Measurements from ENCODE around the gene ZP3. TPM values are rescaled to one million over a fixed set of nuclear protein-coding genes. Genes with fewer than 3 reads are reported as not detected.
"Not testable (repeated sequence)": the region's sequence is repeated elsewhere in the genome, so short reads cannot be mapped to it uniquely, and the experiment has no call there.

ZP3 gene
- total RNA-seq, 4 donors from 2014 or later, result 2.8 to 4.3 (median 3.3) TPM; not detected in 1

GRCh38 chr7:76393116-76394031 is 31.4 kb upstream of the ZP3 start:
- TF ChIP-seq CTCF (IDR thresholded peaks at IDR 0.05) (peak in 1 of 6 experiments; percentile 23), POLR2A (IDR thresholded peaks at IDR 0.05) (peak; percentile 55 to 78)
- H3K27me3 ChIP-seq, result no peaks in the 10 kb centered on the region
- H3K4me3 ChIP-seq, result peak overlapping the region; percentile 65 to 82 (median 68)
- peaks cover 0 to 22% (median 7%) of the 10 kb centered on the region in 4 donors for H3K4me1 ChIP-seq
- peak overlapping the region; percentile 84 to 89 (median 85) for H3K27ac ChIP-seq
- DNase-seq, result peak; percentile 92 to 97 (median 96)
- no peaks in the 10 kb centered on the region for H3K36me3 ChIP-seq
- H3K9me3 ChIP-seq, result no peaks in the 10 kb centered on the region

GRCh38 chr7:76394957-76395356 is 29.8 kb upstream of the ZP3 start:
- Histone ChIP-seq H3K27me3 (no peaks in the 10 kb centered on the region), H3K27ac (no peak overlapping the region), H3K4me3 (no peak overlapping the region), H3K4me1 (peaks cover 0 to 19% (median 7%) of the 10 kb centered on the region in 4 donors), H3K36me3 (no peaks in the 10 kb centered on the region), H3K9me3 (no peaks in the 10 kb centered on the region)
- no peak for DNase-seq
- TF ChIP-seq CTCF (IDR thresholded peaks at IDR 0.05) (no peak), POLR2A (IDR thresholded peaks at IDR 0.05) (no peak)

- not testable (repeated sequence) for H3K4me3 ChIP-seq, H3K9me3 ChIP-seq
Observed at GRCh38 chr7:76395605-76395964, 29.2 kb upstream of the ZP3 start.

GRCh38 chr7:76395965-76396726 is 28.6 kb upstream of the ZP3 start:
- no peak for DNase-seq
- no peak overlapping the region for H3K27ac ChIP-seq
- no peaks in the 10 kb centered on the region for H3K27me3 ChIP-seq
- TF ChIP-seq POLR2A (IDR thresholded peaks at IDR 0.05) (no peak), CTCF (IDR thresholded peaks at IDR 0.05) (no peak)
- H3K36me3 ChIP-seq, result no peaks in the 10 kb centered on the region
- no peak overlapping the region for H3K4me3 ChIP-seq
- H3K9me3 ChIP-seq, result no peaks in the 10 kb centered on the region
- peaks cover 0 to 19% (median 7%) of the 10 kb centered on the region in 4 donors for H3K4me1 ChIP-seq

More at GRCh38 chr7:76395605-76395964, 29.2 kb upstream of the ZP3 start:
- DNase-seq, H3K36me3 ChIP-seq, H3K27me3 ChIP-seq, H3K27ac ChIP-seq: not testable (repeated sequence)
- H3K4me1 ChIP-seq, result peaks cover 0 to 19% (median 7%) of the 10 kb centered on the region in 4 donors

- TF ChIP-seq CTCF (IDR thresholded peaks at IDR 0.05) (no peak), POLR2A (IDR thresholded peaks at IDR 0.05) (no peak)
- peak overlapping the region; percentile 41 to 64 (median 52) for H3K4me3 ChIP-seq
Observed at GRCh38 chr7:76396864-76397263, 27.9 kb upstream of the ZP3 start.

More at GRCh38 chr7:76396864-76397263, 27.9 kb upstream of the ZP3 start:
- Histone ChIP-seq H3K27ac (peak overlapping the region in 1 of 4 donors; percentile 26), H3K36me3 (no peaks in the 10 kb centered on the region), H3K9me3 (no peaks in the 10 kb centered on the region), H3K27me3 (no peaks in the 10 kb centered on the region), H3K4me1 (peaks cover 0 to 19% (median 7%) of the 10 kb centered on the region in 4 donors)
- DNase-seq, result no peak

Measured in Peyer's patch (tissue), 4 donors.